HepG2 (cell line): Measurements from ENCODE around the gene HLA-G. TPM values are rescaled to one million over a fixed set of nuclear protein-coding genes. Genes with fewer than 3 reads are reported as not detected.

Experiments
- ERF ChIP-seq: IDR thresholded peaks from 2 replicates; pipeline ENCODE4 v1.6.1; 2018; ENCODE audit warnings: missing biosample characterization, missing genetic modification reagents
- GABPA ChIP-seq, 2 experiments: IDR thresholded peaks; 2 replicates each; pipeline ENCODE4 v1.6.1; 2011 to 2016; ENCODE audit warnings: low read depth in 2 of 2, low read length in 1 of 2, missing biosample characterization in 1 of 2, missing genetic modification characterization in 1 of 2
- GTF3A ChIP-seq: sonication (generic); formaldehyde crosslinking; conservative IDR thresholded peaks from 2 replicates; pipeline ENCODE4 v1.4.0; 2020; ENCODE audit warnings: mild to moderate bottlenecking, missing genetic modification reagents
- KMT2A ChIP-seq: sonication (generic); formaldehyde crosslinking; IDR thresholded peaks from 2 replicates; pipeline ENCODE4 v1.4.0; 2020; ENCODE audit warnings: missing genetic modification reagents
- MAFF ChIP-seq: IDR thresholded peaks from 2 replicates; pipeline ENCODE4 v1.6.1; 2011; ENCODE audit warnings: low read depth, low read length, improper control_type of control experiment
- NPAS2 ChIP-seq: sonication (generic); formaldehyde crosslinking; IDR thresholded peaks from 2 replicates; pipeline ENCODE4 v1.8.0; 2022; ENCODE audit warnings: mild to moderate bottlenecking, missing genetic modification reagents, borderline replicate concordance
- POLR2AphosphoS2 ChIP-seq: IDR thresholded peaks from 2 replicates; pipeline ENCODE4 v1.6.1; 2011; ENCODE audit warnings: low read depth, low read length, improper control_type of control experiment
- RFX3 ChIP-seq: IDR thresholded peaks from 2 replicates; pipeline ENCODE4 v1.6.1; 2016; ENCODE audit warnings: missing biosample characterization, missing genetic modification reagents
- SALL2 ChIP-seq: sonication (generic); formaldehyde crosslinking; IDR thresholded peaks from 2 replicates; pipeline ENCODE4 v1.8.1; 2023; ENCODE audit warnings: mild to moderate bottlenecking, missing genetic modification reagents, inconsistent platforms
- SMAD3 ChIP-seq: sonication (generic); formaldehyde crosslinking; IDR thresholded peaks from 2 replicates; pipeline ENCODE4 v1.4.0; 2020; ENCODE audit warnings: missing genetic modification reagents
- TEAD2 ChIP-seq: sonication (generic); formaldehyde crosslinking; IDR thresholded peaks from 2 replicates; pipeline ENCODE4 v1.9.0; 2021; ENCODE audit warnings: missing genetic modification reagents
- THAP9 ChIP-seq: sonication (generic); formaldehyde crosslinking; IDR thresholded peaks from 2 replicates; pipeline ENCODE4; 2020; ENCODE audit warnings: missing genetic modification reagents, mild to moderate bottlenecking, borderline replicate concordance
- THYN1 ChIP-seq: sonication (generic); formaldehyde crosslinking; IDR thresholded peaks from 2 replicates; pipeline ENCODE4 v1.8.1; 2023; ENCODE audit warnings: low read depth, mild to moderate bottlenecking, moderate library complexity, missing genetic modification reagents, borderline replicate concordance
- ZBTB37 ChIP-seq: sonication (generic); formaldehyde crosslinking; IDR thresholded peaks from 2 replicates; pipeline ENCODE4 v1.4.0; 2020; ENCODE audit warnings: mild to moderate bottlenecking, missing genetic modification reagents
- ZNF136 ChIP-seq: sonication (generic); formaldehyde crosslinking; IDR thresholded peaks from 2 replicates; pipeline ENCODE4 v1.8.1; 2022; ENCODE audit warnings: low read depth, mild to moderate bottlenecking, moderate library complexity, missing genetic modification reagents
- ZNF207 ChIP-seq: fragments of 450-650 bp; IDR thresholded peaks from 2 replicates; pipeline ENCODE4 v1.6.1; 2016; ENCODE audit warnings: antibody characterized with exemption, borderline replicate concordance
- ZNF629 ChIP-seq: sonication (generic); formaldehyde crosslinking; conservative IDR thresholded peaks from 2 replicates; pipeline ENCODE4 v1.5.0; 2020; ENCODE audit warnings: missing genetic modification reagents
- ZNF782 ChIP-seq: sonication (generic); formaldehyde crosslinking; IDR thresholded peaks from 2 replicates; pipeline ENCODE4 v1.4.0; 2020; ENCODE audit warnings: missing genetic modification reagents, mild to moderate bottlenecking, borderline replicate concordance
- polyA plus RNA-seq, 8 experiments: library from polyadenylated mRNA; depleted of rRNA in 3 of 8; stranded (reverse) in 7 of 8; unstranded in 1 of 8; fragments of >200 nt; fragmentation: Illumina TruSeq in 4 of 8; extraction: Trizol in 4 of 8; gene quantifications; 2 replicates each; pipeline versions ENCODE4 v1.2.1 to v1.2.3, GENCODE V29; 2011 to 2016; ENCODE audit warnings: low read depth in 4 of 8, missing spikeins in 1 of 8, mixed read lengths in 1 of 8; ENCODE audit not compliant: insufficient read depth in 1 of 8
- total RNA-seq, 5 experiments: library from RNA; depleted of rRNA; stranded (reverse); fragments of >200 nt; fragmentation: Illumina TruSeq; extraction: Trizol; gene quantifications; 2 replicates each; pipeline ENCODE4 v1.2.3, GENCODE V29; 2016; ENCODE audit warnings: low read depth in 1 of 5
- TF ChIP-seq, protein P1 (sequence below): sonication (generic); formaldehyde crosslinking; IDR thresholded peaks from 2 replicates; pipeline ENCODE4 v1.5.1; 2020; ENCODE audit warnings: missing genetic modification reagents, mild to moderate bottlenecking, borderline replicate concordance
- TF ChIP-seq, protein P2 (sequence below): fragments of 450-650 bp; IDR thresholded peaks from 2 replicates; pipeline ENCODE4 v1.6.1; 2017; ENCODE audit warnings: mild to moderate bottlenecking

The HLA-G gene
- total and polyA plus RNA-seq, 2 of the 13 experiments (the other 11 are each of a cell fraction or from before 2014, with no cell fraction given) = 0.29 to 0.30 TPM

DNA sequence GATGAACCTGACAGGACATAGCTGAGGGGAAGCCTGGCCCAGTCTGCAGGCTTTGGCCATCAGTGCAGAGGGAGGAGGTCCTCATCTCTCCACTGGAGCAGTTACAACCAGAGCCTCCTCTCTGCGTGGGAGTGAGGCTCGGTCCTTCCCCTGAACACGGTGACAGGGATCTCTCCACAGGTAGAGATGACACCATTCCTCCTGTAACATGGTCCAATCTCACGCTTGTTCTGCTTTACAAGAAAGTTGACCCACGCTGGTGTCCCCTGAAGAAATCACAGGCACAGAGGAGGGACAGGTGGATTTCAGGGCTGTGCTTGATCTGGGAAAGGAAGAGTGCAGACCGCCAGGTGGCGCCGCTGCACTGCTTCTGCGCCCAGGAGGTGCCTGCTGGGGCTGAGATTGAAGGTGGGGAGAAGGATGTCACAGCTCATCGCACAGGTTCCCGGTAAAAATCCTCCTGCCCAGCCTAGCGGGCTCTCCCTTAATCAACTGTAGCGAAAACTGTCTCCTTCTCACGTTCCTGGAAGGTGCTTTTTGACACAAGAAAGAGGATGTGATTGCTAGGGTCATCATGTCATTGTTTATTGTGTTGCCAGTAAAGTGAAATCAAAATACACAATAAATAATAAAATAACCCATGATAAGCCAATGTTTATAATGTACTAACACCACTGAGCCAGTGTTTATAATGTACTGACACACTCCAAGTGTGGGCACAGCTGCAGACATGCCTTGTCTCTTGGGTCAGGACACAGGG, 20.4 kb downstream of the HLA-G start (continued):
- TF ChIP-seq GABPA (IDR thresholded peaks at IDR 0.05; ENCODE audit: low read depth, low read length) (no peak), GABPA (CRISPR knock-in tag; IDR thresholded peaks at IDR 0.05; ENCODE audit: low read depth) (no peak), THAP9 (no peak; the same call in 1 of the 2 replicates), NPAS2 (CRISPR knock-in tag) (no peak), ZNF136 (CRISPR knock-in tag) (no peak), SALL2 (CRISPR knock-in tag) (peak; percentile 67; the same call in 1 of the 2 replicates), ERF (CRISPR knock-in tag) (0 out of 2 replicates have a peak, but pooled peaks have one; percentile 35), GTF3A (CRISPR knock-in tag) (no peak), KMT2A (no peak), SMAD3 (CRISPR knock-in tag) (peak; percentile 51; the same call in 1 of the 2 replicates), THYN1 (CRISPR knock-in tag) (no peak), ZNF207 (no peak), POLR2AphosphoS2 (no peak), RFX3 (CRISPR knock-in tag) (no peak), ZBTB37 (CRISPR knock-in tag) (no peak), ZNF629 (no peak), ZNF782 (CRISPR knock-in tag) (no peak), TEAD2 (peak; percentile 28; the same call in 1 of the 2 replicates), MAFF (no peak)
- TF ChIP-seq, protein P1, sequence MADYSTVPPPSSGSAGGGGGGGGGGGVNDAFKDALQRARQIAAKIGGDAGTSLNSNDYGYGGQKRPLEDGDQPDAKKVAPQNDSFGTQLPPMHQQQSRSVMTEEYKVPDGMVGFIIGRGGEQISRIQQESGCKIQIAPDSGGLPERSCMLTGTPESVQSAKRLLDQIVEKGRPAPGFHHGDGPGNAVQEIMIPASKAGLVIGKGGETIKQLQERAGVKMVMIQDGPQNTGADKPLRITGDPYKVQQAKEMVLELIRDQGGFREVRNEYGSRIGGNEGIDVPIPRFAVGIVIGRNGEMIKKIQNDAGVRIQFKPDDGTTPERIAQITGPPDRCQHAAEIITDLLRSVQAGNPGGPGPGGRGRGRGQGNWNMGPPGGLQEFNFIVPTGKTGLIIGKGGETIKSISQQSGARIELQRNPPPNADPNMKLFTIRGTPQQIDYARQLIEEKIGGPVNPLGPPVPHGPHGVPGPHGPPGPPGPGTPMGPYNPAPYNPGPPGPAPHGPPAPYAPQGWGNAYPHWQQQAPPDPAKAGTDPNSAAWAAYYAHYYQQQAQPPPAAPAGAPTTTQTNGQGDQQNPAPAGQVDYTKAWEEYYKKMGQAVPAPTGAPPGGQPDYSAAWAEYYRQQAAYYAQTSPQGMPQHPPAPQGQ (CRISPR knock-in tag) = no peak
- TF ChIP-seq, protein P2, sequence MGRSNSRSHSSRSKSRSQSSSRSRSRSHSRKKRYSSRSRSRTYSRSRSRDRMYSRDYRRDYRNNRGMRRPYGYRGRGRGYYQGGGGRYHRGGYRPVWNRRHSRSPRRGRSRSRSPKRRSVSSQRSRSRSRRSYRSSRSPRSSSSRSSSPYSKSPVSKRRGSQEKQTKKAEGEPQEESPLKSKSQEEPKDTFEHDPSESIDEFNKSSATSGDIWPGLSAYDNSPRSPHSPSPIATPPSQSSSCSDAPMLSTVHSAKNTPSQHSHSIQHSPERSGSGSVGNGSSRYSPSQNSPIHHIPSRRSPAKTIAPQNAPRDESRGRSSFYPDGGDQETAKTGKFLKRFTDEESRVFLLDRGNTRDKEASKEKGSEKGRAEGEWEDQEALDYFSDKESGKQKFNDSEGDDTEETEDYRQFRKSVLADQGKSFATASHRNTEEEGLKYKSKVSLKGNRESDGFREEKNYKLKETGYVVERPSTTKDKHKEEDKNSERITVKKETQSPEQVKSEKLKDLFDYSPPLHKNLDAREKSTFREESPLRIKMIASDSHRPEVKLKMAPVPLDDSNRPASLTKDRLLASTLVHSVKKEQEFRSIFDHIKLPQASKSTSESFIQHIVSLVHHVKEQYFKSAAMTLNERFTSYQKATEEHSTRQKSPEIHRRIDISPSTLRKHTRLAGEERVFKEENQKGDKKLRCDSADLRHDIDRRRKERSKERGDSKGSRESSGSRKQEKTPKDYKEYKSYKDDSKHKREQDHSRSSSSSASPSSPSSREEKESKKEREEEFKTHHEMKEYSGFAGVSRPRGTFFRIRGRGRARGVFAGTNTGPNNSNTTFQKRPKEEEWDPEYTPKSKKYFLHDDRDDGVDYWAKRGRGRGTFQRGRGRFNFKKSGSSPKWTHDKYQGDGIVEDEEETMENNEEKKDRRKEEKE = no peak
